Right lobe of liver (tissue), 4 donors: ENCODE measurements around the gene KDM8.

Experiments used
- CTCF ChIP-seq, 4 donors: fragments of 200-600 bp in 3 of 4; fragments of 450-650 bp in 1 of 4; IDR thresholded peaks; one replicate each; pipeline versions ENCODE4 v1.5.1 to v1.8.0; 2016 to 2022; ENCODE audit warnings: antibody characterized with exemption in 4 of 4, mild to moderate bottlenecking in 2 of 4
- POLR2A ChIP-seq: fragments of 450-650 bp; IDR thresholded peaks from one replicate; pipeline ENCODE4 v1.6.1; 2017; ENCODE audit warnings: antibody characterized with exemption, mild to moderate bottlenecking
- donor health status: DM: no; HTN: no; CAD: no.
- donor health status: DM: no; HTN: no; CAD: no.
- donor health status: DM: no; HTN: yes; CAD: no.

DNA sequence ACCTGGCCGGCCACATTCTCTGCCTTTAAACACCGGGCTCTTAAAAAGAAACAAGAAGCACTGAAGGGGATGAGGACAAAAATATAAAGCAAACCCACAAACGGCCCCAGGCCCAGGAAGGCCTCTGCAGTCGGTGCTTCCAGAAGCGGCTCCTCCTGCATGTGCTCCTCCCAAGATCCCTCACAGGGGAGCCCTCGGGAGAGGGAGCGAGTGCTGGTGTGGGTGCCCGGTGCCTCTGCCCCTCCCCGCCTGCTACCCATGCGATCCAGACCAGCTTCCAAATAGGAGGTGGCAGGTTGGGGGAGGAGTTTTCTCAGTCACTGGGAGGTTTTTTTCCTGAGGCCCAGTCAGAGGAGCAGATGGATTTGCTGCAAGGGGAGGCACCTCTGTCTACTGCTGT is 15.8 kb downstream of the KDM8 start:
- TF ChIP-seq CTCF (IDR thresholded peaks at IDR 0.05): no peak
- TF ChIP-seq POLR2A: no peak
